Suppressor macrophage (primary cell): Measurements from ENCODE around the gene NEDD4L.
"Not testable (repeated sequence)": the region's sequence is repeated elsewhere in the genome, so short reads cannot be mapped to it uniquely, and the experiment has no call there.

Source experiments
- DNase-seq, 4 experiments: peaks; one replicate each; pipeline ENCODE4 v3.0.0-alpha.2; 2020 to 2022

Gene NEDD4L

DNA sequence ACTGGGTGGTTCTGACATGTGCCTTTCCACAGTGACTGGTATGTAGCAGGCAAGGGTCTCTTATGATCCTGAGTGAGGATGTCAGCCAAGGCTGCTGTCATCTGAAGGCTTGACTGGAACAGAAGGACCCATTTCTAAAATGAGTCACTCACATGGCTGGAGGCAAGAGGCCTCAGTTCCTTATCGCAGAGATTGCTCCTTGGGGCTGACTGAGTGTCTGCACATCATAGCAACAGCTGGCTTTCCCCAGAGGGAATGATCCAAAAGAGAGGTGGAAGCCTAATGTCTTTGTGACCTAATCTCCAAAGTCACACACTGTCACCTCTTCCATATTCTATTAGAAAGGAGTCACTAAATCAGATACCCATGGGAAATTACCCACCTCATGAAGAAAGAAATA lies 114.0 kb downstream of the NEDD4L start:
- DNase-seq, result peak in 2 of 4 experiments; percentile 6 to 7

DNA sequence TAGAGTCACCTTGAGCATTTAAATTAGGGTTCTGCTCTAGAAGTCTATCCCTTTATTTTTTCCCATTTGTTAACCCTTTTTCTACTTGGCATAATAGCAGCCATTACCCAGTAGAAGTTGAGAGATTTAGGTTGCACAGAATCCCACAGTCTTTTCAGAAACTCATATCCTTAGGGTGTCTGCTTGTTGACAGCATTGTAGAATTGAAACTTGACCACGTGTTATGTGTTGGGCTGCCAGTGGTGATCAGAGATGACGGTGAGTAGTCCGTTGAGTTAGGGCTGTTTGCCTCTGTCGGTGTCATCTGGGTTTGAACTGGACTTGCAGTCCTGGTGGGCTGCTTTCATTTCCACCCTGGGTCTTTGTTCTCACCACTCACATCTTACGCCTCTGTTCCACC lies 114.4 kb downstream of the NEDD4L start:
- DNase-seq, result no peak

GRCh38 chr18:58161659-58162058 lies 117.6 kb downstream of the NEDD4L start:
- DNase-seq, result no peak

DNA sequence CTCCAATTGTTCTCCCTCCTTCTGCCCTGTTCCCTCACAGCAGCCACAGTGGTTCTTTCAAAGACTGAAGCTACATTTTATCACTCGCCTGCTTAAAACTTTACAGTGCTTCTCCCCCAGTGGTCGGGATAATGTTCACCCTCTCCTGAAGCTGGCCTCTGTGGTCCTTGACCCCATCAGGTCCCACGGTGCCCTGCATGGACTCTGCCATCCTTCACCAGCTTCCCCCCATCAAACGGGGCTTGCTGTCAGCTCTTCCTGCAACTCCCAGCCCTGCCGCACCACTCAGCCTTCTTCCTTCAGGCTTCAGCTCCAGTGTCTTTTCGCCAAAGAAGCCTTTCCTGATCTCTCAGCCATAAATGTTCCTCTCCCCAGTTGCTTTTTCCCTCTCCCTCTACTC lies 118.1 kb downstream of the NEDD4L start:
- DNase-seq, result no peak

GRCh38 chr18:58163004-58163590 lies 119.1 kb downstream of the NEDD4L start:
- DNase-seq, result no peak

GRCh38 chr18:58166278-58166844 lies 122.3 kb downstream of the NEDD4L start:
- DNase-seq, result no peak

- no peak for DNase-seq
Measured at GRCh38 chr18:58167073-58167472, 123.0 kb downstream of the NEDD4L start.

GRCh38 chr18:58168221-58168620 lies 124.2 kb downstream of the NEDD4L start:
- no peak for DNase-seq

DNA sequence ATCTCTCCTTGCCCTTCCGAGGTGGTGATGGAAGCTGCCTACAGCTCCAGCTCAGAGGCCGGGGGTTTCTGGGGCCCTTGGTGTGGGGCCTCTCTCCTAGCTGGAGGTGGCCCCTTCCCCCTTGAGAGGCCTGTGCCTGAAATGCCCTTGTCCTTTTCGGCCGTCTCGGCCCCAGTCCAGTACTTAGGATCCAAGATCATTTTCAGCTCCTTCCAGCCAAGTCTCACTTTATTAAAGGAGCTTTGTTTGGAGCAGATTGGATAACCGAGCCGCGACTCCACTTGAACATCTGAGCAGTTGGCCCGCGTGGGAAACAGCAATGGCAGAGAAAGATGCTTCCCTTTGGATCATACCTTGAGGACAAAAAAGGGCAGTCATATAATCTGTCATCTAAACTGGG lies 125.0 kb downstream of the NEDD4L start:
- DNase-seq, result no peak

GRCh38 chr18:58169472-58169871 lies 125.4 kb downstream of the NEDD4L start:
- DNase-seq, result no peak

DNA sequence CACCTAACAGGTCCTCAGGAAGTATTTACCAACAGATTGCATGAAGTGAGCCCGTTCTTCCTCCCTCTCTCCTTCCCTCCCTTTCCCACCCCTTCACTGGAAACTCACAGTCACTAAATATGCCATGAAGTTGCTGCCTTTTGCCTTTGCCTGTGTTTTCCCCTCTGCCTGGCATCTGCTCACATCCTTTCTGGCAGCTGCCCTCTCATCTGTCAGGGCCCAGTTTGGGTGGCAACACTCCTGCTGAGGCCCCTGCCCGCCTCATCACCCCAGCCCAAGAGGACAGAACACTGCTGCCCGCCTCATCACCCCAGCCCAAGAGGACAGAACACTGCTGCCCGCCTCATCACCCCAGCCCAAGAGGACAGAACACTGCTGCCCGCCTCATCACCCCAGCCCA lies 126.0 kb downstream of the NEDD4L start:
- DNase-seq, result not testable (repeated sequence)

- DNase-seq, result no peak
Measured at GRCh38 chr18:58172031-58172430, 128.0 kb downstream of the NEDD4L start.

DNA sequence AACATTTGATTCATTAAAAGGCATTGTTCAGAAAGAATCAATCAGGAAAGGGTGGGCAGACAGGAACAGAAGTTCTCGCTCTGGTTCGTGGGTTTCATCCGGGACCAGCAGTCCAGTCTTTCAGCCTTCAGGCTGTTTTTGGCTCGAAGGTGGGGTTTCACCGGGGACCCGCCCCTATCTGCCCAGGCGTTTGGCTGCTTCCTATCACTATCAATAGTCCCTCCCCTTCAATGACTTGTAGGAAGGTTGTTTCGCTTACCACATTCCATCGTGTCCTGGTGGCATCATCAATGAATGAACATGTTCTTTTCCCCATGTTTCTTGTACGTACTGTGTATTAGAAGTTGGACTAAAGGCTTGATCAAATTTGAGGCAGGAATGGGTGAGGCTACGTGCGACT lies 130.3 kb downstream of the NEDD4L start:
- DNase-seq, result no peak

- DNase-seq, result no peak
Measured at GRCh38 chr18:58175122-58175785, 131.2 kb downstream of the NEDD4L start.

DNA sequence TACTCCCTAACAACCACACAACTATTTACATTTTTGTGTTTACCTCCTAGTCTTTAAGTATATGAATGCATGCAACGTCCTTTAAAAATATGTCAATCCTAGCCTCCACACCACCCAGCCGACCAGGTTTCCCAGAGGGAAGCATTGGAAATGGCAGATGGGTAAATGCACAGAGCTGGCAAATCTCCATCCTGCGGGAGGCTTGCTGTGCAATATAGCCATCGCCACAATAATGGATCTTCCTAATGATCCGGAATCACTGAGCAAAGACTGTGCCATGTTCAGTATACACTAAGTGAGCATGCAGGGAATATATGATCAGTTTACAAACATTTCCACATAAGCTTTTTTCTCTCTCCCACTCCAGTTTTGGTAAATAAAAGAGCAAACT lies 131.8 kb downstream of the NEDD4L start:
- DNase-seq, result no peak

- peak in 1 of 4 experiments; percentile 12 for DNase-seq
Measured at GRCh38 chr18:58177004-58177717, 133.1 kb downstream of the NEDD4L start.

DNA sequence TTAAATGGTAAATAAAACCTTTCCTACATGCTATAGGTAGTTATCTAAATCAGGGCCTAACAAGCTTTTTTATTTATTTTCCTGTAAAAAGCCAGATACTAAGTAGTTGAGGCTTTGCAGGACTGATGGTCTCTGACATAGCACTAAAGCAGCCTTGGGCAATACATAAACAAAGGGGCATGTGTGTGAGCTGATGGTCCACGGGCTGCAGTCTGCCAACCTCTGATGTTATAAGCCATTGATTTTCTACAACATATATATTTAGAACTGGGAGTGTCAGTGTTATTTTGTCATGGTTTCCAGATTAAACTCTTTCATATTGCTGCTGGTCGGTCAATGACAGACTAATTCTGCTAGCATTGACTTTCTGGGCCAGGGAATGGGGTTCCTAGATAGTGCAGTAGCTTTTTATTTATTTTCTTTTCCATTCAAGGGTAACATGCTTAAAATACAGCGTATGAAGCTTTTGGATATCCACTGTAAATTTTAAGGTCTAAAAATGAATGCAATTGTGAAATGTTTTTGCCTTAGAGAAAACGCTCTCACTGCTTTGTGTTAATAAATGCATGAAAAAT lies 134.0 kb downstream of the NEDD4L start:
- DNase-seq, result no peak

GRCh38 chr18:58178511-58178910 lies 134.5 kb downstream of the NEDD4L start:
- no peak for DNase-seq

DNA sequence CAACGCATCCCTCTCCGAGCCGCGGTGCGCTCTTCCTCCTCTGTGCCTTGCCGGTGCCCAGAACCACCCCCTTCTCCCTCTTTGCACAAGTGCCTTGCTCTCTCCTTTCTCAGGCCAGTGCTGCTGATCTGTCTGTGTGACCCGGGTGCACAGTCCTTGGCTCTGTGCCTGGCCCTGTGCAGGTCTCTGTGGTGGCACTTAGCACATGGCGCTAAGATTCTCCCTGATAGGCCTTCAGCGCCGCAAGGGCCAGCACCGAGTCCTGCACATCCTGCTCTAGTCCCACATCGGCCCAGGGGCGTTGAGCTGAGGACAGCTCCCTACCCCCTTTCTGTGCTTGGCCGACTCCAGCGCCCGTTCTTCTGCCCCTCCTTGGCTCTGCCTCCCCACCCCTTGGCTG lies 136.1 kb downstream of the NEDD4L start:
- DNase-seq, result no peak

DNA sequence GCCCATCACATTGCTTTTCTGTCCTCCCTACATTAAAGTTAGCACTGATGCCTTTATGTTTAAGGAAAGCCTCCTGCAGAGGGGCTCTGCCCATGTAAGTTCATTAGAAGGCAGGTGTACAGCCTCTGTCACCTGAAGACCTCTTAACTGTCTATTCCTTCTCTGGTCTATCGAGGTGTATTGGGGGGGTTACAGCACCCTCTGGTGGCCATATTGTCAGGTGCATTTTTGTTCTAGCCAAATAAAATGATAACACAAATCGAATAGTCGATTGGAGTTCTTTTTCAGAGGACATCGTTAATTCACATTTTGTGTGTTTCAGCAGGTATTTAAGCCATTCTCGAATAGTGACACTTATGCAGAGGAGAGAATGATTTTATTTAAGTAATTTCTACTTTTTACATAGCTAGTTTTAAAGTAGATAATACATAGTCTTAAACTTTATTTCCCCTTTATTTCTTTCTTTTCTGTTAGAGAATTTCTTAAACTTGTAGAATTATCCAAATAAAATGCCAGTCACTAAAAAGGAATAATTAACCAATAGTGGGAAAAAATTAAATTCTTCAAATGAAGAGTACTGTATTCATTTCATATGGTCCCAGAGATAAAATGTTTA lies 136.8 kb downstream of the NEDD4L start:
- DNase-seq, result peak; percentile 52 to 75 (median 68)

DNA sequence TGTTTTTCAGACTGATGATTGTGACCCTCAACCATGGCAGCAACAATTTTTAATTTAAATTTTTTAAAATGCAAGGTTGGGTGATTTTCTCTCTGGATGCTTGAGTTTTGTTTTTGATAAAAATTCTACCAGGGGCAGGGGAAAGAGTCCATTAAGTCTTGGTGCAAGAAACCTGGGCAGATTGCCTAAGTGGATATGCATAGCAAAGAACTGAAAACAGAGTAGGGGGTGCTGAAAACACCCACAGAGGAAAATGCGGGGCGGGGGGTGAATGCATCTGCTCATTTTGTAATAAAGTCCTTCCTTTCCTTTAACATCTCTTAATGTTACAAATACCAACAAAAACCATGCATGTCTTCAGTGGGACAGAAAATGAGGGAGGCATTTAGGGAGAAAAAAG lies 138.0 kb downstream of the NEDD4L start:
- DNase-seq, result no peak

- DNase-seq, result no peak
Measured at GRCh38 chr18:58183226-58183625, 139.2 kb downstream of the NEDD4L start.
